HEK293 (cell line): ENCODE results near the gene PSAP.

ENCODE experiments used
- ZNF174 ChIP-seq: fragments of 450-650 bp; formaldehyde crosslinking; IDR thresholded peaks from 2 replicates; pipeline ENCODE4 v1.5.0; 2017; ENCODE audit warnings: missing biosample characterization, mild to moderate bottlenecking, missing genetic modification characterization
- ZNF274 ChIP-seq, 2 experiments: fragments of 200-500 bp in 1 of 2; fragments of 450-650 bp in 1 of 2; sonication (Bioruptor generic) in 1 of 2; formaldehyde crosslinking in 1 of 2; IDR thresholded peaks; 2 replicates each; pipeline versions ENCODE4 v1.5.1 to v1.6.1; 2014 to 2016; ENCODE audit warnings: borderline replicate concordance in 1 of 2, inconsistent platforms in 1 of 2, low read length in 1 of 2, missing biosample characterization in 1 of 2, missing genetic modification characterization in 1 of 2
- ZNF585B ChIP-seq: fragments of 450-650 bp; formaldehyde crosslinking; IDR thresholded peaks from 2 replicates; pipeline ENCODE4 v1.5.1; 2016; ENCODE audit warnings: missing biosample characterization, missing genetic modification characterization
- TF ChIP-seq, protein P1 (sequence below): fragments of 450-650 bp; formaldehyde crosslinking; IDR thresholded peaks from 2 replicates; pipeline ENCODE4 v1.5.1; 2017; ENCODE audit warnings: missing biosample characterization, mild to moderate bottlenecking, missing genetic modification characterization, moderate library complexity
- TF ChIP-seq, protein P2 (sequence below): fragments of 450-650 bp; formaldehyde crosslinking; IDR thresholded peaks from 2 replicates; pipeline ENCODE4 v1.5.1; 2016; ENCODE audit warnings: missing biosample characterization, missing genetic modification characterization
- TF ChIP-seq, protein P3 (sequence below): fragments of 450-650 bp; formaldehyde crosslinking; IDR thresholded peaks from 2 replicates; pipeline ENCODE4 v1.5.1; 2016; ENCODE audit warnings: missing biosample characterization, missing genetic modification characterization, low read depth
- TF ChIP-seq, protein P4 (sequence below): fragments of 450-650 bp; formaldehyde crosslinking; IDR thresholded peaks from 2 replicates; pipeline ENCODE4 v1.5.1; 2016; ENCODE audit warnings: missing biosample characterization, missing genetic modification characterization

DNA sequence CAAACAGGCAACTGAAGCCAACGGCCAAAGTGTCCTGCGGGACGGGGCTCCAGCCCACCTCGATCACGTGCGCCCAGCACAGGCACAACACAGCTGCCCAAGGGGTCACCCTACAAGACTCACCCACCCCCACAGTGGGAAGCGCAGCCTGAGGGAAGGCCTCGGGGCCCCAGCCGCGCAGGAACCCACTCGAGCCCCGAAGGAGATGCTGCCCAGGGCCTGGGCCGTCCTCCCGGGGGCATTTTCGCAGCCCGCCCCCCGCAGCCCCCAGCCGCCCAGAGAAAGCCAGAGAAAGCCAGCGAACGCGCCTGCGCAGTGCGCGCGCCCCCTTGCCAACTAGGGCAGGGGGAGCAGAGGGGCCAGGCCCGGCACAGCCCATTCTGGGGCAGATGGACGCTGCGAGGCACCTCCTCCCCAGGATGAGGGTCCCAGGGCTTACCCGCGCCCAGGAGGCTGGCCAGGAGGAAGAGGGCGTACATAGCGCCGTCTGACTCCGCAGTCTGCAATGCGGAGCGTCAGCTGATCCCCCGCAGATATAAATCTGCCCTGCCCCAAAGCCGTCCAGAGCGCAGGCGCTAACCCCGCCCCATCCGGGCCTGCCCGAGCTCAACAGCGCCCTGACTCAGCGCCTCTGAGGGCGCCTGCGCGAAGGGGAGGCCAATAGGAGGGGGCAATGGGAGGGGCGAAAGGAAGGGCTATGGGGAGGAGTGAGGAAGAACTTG, at the start of gene PSAP:
- TF ChIP-seq, protein P1, sequence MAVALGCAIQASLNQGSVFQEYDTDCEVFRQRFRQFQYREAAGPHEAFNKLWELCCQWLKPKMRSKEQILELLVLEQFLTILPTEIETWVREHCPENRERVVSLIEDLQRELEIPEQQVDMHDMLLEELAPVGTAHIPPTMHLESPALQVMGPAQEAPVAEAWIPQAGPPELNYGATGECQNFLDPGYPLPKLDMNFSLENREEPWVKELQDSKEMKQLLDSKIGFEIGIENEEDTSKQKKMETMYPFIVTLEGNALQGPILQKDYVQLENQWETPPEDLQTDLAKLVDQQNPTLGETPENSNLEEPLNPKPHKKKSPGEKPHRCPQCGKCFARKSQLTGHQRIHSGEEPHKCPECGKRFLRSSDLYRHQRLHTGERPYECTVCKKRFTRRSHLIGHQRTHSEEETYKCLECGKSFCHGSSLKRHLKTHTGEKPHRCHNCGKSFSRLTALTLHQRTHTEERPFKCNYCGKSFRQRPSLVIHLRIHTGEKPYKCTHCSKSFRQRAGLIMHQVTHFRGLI, result peak; percentile 17; the same call in 1 of the 2 replicates
- TF ChIP-seq ZNF174 (tag by site-specific recombination) (no peak), ZNF585B (tag by site-specific recombination) (no peak), ZNF274 (IDR thresholded peaks at IDR 0.05; ENCODE audit: low read length) (no peak), ZNF274 (tag by site-specific recombination; IDR thresholded peaks at IDR 0.05; ENCODE audit: borderline replicate concordance) (no peak)
- TF ChIP-seq, protein P2, sequence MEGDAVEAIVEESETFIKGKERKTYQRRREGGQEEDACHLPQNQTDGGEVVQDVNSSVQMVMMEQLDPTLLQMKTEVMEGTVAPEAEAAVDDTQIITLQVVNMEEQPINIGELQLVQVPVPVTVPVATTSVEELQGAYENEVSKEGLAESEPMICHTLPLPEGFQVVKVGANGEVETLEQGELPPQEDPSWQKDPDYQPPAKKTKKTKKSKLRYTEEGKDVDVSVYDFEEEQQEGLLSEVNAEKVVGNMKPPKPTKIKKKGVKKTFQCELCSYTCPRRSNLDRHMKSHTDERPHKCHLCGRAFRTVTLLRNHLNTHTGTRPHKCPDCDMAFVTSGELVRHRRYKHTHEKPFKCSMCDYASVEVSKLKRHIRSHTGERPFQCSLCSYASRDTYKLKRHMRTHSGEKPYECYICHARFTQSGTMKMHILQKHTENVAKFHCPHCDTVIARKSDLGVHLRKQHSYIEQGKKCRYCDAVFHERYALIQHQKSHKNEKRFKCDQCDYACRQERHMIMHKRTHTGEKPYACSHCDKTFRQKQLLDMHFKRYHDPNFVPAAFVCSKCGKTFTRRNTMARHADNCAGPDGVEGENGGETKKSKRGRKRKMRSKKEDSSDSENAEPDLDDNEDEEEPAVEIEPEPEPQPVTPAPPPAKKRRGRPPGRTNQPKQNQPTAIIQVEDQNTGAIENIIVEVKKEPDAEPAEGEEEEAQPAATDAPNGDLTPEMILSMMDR (tag by site-specific recombination), result peak; percentile 75
- TF ChIP-seq, protein P3, sequence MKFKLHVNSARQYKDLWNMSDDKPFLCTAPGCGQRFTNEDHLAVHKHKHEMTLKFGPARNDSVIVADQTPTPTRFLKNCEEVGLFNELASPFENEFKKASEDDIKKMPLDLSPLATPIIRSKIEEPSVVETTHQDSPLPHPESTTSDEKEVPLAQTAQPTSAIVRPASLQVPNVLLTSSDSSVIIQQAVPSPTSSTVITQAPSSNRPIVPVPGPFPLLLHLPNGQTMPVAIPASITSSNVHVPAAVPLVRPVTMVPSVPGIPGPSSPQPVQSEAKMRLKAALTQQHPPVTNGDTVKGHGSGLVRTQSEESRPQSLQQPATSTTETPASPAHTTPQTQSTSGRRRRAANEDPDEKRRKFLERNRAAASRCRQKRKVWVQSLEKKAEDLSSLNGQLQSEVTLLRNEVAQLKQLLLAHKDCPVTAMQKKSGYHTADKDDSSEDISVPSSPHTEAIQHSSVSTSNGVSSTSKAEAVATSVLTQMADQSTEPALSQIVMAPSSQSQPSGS (tag by site-specific recombination), result no peak
- TF ChIP-seq, protein P4, sequence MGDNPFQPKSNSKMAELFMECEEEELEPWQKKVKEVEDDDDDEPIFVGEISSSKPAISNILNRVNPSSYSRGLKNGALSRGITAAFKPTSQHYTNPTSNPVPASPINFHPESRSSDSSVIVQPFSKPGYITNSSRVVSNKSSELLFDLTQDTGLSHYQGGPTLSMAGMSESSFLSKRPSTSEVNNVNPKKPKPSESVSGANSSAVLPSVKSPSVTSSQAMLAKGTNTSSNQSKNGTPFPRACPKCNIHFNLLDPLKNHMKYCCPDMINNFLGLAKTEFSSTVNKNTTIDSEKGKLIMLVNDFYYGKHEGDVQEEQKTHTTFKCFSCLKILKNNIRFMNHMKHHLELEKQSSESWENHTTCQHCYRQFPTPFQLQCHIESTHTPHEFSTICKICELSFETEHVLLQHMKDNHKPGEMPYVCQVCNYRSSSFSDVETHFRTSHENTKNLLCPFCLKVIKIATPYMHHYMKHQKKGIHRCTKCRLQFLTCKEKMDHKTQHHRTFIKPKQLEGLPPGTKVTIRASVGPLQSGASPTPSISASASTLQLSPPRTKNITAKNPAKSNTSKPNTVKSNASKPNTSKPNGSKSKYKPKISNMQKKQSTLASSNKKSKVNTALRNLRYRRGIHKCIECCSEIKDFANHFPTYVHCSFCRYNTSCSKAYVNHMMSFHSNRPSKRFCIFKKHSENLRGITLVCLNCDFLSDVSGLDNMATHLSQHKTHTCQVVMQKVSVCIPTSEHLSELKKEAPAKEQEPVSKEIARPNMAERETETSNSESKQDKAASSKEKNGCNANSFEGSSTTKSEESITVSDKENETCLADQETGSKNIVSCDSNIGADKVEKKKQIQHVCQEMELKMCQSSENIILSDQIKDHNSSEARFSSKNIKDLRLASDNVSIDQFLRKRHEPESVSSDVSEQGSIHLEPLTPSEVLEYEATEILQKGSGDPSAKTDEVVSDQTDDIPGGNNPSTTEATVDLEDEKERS (tag by site-specific recombination), result no peak
